C4-2B (cell line): Measurements from ENCODE around the gene DRC3.

Experiments used
- H3K27ac ChIP-seq: fragments of 450-650 bp; 2 replicates; pipeline ENCODE4 v1.5.1; 2017
- ZFX ChIP-seq: fragments of 450-650 bp; IDR thresholded peaks from 2 replicates; pipeline ENCODE4 v1.6.1; 2017
- TF ChIP-seq, protein P1 (sequence below): fragments of 450-650 bp; conservative IDR thresholded peaks from 2 replicates; pipeline ENCODE4 v1.5.1; 2017; ENCODE audit warnings: mild to moderate bottlenecking

The DRC3 gene, protein sequence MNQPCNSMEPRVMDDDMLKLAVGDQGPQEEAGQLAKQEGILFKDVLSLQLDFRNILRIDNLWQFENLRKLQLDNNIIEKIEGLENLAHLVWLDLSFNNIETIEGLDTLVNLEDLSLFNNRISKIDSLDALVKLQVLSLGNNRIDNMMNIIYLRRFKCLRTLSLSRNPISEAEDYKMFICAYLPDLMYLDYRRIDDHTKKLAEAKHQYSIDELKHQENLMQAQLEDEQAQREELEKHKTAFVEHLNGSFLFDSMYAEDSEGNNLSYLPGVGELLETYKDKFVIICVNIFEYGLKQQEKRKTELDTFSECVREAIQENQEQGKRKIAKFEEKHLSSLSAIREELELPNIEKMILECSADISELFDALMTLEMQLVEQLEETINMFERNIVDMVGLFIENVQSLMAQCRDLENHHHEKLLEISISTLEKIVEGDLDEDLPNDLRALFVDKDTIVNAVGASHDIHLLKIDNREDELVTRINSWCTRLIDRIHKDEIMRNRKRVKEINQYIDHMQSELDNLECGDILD

DNA sequence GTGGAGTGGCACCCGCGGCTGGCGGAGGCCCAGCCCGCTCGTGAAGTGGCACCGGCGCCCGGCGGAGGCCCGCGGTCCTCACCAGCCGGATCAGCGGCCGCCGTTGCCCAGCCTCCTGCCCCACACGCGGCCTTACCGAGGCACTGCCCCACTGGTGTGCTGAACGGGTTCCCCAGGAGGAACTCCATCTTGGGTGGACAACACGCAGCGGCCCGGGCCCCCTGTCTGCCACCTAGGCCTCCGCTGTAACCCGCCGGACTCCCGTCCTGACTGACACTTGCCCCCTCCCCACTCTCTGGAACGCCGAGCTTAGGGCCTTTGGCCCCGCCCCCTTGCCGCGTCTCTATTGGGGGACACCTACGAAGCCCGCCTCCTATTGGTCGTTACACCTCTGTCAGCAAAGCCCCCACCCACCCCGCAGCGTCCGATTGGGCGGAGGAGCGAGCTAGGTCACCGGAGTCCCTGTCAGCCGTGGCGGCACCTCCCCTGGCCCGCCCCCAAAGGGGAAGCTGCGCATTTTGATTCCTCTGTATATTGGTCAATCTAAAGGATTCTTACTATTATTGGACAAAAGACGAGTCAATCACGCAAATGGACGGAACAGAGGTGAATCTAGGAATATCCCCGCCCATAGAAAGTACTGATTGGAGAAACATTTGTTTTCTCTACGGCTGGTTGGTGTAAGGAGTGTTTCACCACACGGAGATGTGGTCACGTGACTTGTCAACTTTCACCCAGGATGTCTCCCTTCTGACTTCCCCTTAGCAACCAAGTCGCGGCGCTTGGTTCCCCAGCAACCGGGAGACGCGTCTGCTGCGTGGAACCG lies at the start of gene DRC3, which contains the start of gene TOM1L2:
TSS of gene DRC3 (plus strand) at position 737 of the 826 bp plus-strand sequence. CDS start 4,737 bp downstream, outside the sequence.
TSS of gene TOM1L2 (minus strand) at position 275 of the 826 bp plus-strand sequence. CDS start at position 188, 87 bp downstream.
- H3K27ac ChIP-seq = peak within 1 kb of the TSS; percentile 65
- TF ChIP-seq, protein P1, sequence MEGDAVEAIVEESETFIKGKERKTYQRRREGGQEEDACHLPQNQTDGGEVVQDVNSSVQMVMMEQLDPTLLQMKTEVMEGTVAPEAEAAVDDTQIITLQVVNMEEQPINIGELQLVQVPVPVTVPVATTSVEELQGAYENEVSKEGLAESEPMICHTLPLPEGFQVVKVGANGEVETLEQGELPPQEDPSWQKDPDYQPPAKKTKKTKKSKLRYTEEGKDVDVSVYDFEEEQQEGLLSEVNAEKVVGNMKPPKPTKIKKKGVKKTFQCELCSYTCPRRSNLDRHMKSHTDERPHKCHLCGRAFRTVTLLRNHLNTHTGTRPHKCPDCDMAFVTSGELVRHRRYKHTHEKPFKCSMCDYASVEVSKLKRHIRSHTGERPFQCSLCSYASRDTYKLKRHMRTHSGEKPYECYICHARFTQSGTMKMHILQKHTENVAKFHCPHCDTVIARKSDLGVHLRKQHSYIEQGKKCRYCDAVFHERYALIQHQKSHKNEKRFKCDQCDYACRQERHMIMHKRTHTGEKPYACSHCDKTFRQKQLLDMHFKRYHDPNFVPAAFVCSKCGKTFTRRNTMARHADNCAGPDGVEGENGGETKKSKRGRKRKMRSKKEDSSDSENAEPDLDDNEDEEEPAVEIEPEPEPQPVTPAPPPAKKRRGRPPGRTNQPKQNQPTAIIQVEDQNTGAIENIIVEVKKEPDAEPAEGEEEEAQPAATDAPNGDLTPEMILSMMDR = no peak
- TF ChIP-seq ZFX = peak; percentile 82

DNA sequence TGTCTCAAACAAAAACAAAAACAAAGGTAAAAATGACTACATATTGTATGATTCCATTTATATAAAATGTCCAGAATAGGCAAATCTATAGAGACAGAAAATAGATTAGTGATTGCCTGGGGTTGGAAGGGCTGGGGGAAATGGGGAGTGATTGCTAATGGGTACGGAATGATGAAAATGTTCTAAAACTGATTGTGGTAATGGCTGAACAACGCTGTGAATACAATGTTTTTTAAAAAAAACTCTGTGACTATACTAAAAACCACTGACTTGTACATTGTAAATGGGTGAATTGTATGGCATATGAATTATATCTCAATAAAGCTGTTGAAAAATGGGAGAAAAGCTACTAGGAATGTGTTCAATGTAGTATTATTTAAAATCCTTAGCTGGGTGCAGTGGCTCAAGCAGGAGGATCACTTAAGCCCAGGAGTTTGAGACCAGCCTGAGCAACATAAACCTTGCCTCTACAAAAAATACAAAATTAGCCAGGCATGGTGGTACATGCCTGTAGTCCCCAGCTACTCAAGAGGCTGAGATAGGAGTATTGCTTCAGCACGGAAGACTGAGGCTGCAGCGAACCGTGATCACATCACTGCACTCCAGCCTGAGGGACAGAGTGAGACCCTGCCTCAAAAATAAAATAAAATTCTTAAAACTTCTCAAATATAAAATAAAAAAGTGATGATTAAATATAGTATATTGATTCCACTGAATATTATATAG lies 48.4 kb upstream of the DRC3 start:
- TF ChIP-seq ZFX = no peak
- TF ChIP-seq, protein P1 = no peak
- H3K27ac ChIP-seq = no peak overlapping the region

DNA sequence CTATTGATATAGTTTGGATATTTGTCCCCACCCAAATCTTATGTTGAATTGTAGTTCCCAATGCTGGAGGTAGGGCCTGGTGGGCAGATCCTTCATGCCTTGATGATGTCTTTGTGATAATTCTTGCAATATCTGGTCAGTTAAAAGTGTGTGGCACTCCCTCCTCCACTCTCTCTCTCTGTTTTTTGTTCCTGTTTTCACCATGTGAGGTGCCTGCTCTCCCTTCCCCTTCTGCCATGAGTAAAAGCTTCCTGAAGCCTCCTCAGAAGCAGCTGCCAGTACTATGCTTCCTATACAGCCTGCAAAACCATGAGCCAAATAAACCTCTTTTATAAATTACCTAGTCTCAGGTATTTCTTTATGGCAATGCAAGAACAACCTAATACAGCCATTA lies 47.8 kb upstream of the DRC3 start:
- TF ChIP-seq, protein P1 = no peak
- no peak for TF ChIP-seq ZFX
- no peak overlapping the region for H3K27ac ChIP-seq

DNA sequence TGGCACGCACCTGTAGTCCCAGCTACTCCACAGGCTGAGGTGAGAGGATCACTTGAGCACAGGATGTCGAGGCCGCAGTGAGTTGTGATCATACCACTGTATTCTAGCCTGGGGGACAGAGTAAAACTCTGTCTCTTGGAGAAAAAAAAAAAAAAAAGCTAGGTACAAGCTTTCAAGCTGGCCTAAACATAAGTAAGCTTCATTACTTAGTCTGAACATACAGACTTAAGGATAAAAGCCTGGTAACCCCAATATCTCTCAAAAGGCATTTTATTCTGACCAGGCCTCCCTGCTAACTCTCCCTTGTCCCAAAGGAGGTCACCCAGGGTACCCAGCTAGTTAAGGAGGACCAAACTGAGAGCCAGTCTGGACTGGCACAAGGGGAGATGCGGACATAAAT lies 46.6 kb upstream of the DRC3 start:
- H3K27ac ChIP-seq = no peak overlapping the region
- no peak for TF ChIP-seq ZFX
- TF ChIP-seq, protein P1 = no peak

DNA sequence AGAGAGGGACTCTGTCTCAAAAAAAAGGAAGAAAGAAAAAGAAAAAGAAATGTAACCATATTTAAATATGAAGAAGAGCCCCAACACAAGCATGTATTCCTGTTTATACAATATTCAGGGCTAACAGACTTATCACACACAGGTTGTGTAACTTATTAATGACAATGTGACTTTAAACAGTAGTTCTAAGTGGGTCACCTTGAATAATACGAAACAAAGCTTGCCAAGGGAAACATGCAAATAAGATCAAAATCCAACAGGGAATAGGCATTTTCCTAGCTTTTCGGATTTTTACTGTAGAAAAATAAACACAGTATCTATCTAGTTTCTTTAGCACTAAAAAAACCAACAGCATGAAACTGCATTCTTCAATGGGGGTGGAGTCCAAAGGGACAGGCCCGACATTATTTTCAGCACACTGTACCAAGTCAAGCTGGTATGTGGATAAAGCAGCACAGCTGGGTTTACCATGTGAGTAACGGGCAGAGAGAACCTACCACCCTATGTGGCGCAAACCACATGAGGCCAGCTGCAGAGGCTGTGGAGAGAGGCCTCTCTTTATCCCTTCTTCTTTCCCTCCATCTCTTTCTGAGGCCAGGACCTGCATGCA lies 45.7 kb upstream of the DRC3 start:
- H3K27ac ChIP-seq = no peak overlapping the region
- TF ChIP-seq ZFX = no peak
- TF ChIP-seq, protein P1 = no peak

DNA sequence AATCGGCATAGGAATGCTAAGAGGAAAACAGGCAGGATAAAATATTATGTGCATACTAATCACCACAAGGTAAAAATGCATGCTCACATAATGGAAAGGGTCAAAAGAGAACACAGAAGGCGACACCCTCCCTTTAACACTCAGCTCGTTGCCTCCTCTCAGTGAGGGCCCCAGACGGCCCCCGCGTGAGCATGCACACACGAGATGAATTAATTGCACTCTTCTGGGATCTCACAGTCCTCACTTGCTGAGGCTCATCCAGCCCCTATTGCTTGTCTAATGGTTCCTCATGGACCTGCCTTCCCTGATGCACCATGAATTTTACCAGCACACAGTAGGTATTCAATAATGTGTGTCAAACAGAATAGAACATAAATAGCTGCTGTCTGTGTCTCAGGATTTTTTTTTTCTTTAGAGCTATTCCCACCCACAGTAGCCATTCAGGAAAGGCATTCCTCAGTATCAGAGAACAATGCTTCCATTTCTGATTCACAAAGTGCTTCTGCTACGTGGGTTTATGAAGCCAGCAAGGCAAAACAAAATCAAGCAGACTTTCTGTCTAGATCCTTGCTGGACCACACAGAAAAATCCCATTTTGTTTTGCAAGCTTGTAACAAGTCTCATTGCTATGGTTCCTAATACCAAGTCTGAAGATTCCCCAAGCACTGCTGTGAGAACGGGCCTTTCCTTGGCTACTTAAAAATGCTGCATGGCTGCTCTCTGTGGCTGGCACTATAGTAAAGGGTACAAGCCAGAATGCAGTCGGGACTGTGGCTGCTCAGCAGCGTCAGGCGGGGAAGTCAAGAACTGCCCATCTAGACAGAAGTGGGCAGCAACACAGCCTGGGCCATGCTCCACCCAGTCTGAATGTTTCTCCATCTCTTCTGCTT lies 44.0 kb upstream of the DRC3 start:
- no peak overlapping the region for H3K27ac ChIP-seq
- TF ChIP-seq, protein P1 = no peak
- TF ChIP-seq ZFX = no peak
